Measurements from ENCODE around the gene PTPRG.

DNA sequence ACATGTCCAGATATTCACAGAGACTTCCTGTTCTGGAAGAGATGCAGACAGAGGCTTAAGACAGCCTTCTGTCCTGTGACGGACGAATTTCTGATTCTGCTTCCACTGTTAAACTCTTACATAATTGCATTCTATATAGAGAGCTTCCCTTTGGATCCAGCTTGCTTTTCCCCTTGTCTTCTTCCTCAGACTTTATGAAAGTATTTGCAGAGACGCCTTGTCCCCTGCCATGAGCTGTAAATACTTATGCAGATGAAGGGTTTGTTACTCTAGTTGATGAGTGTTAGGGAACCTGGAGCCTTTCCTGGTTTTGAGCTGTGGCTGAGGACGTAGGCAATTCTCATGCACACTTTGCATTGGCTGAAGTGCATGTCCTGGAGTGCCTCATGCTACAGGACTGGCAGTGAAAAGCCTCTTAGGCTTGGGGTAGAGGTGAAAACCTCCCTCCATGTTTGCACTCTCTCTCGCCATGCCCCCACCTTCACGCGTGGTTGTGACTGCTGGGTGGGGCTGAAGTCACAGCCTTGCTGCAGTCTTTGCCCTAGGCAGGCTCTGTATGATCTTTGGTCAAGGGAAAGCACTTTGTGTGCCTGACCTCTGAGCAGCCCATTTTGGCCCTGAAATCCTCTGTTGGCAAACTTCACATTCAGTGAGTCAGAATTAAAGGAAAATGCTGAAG lies 286.6 kb downstream of the PTPRG start:
- TF ChIP-seq, protein P1, sequence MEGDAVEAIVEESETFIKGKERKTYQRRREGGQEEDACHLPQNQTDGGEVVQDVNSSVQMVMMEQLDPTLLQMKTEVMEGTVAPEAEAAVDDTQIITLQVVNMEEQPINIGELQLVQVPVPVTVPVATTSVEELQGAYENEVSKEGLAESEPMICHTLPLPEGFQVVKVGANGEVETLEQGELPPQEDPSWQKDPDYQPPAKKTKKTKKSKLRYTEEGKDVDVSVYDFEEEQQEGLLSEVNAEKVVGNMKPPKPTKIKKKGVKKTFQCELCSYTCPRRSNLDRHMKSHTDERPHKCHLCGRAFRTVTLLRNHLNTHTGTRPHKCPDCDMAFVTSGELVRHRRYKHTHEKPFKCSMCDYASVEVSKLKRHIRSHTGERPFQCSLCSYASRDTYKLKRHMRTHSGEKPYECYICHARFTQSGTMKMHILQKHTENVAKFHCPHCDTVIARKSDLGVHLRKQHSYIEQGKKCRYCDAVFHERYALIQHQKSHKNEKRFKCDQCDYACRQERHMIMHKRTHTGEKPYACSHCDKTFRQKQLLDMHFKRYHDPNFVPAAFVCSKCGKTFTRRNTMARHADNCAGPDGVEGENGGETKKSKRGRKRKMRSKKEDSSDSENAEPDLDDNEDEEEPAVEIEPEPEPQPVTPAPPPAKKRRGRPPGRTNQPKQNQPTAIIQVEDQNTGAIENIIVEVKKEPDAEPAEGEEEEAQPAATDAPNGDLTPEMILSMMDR (IDR thresholded peaks at IDR 0.05; ENCODE audit: poor library complexity): no peak
- no peak for TF ChIP-seq EZH2 (IDR thresholded peaks at IDR 0.05; ENCODE audit: borderline replicate concordance)
